HG03045 (cell line): ENCODE results near the gene B3GALT5.
"Not testable (repeated sequence)": the region's sequence is repeated elsewhere in the genome, so short reads cannot be mapped to it uniquely, and the experiment has no call there.

Experiments
- ATAC-seq: cut with Tn5 transposase; IDR thresholded peaks from one replicate; pipeline ENCODE4 v1.9.1; 2021; ENCODE audit warnings: mild to moderate bottlenecking, moderate library complexity; ENCODE audit not compliant: unreplicated experiment

The B3GALT5 gene

DNA sequence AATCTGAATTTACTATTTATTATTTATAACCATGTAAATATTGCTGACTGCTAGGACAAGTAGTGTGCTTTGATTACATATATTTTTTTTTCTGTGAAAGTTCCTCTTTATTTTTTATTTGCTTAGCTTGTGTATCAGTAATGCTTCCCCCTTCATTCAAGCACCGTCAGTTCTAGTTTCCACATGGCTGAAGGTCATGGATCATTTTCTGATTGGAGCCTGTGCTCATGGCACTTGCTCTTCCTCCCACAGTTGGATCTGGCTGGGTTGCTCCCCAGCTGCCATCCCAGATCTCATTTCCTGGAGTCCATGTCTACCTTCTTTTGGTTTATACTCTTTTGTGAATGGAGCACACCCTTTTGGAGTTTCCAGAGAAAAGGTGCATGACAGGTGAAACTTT, 75.3 kb downstream of the B3GALT5 start:
- ATAC-seq = no peak

- ATAC-seq = not testable (repeated sequence)
Observed at GRCh38 chr21:39689860-39690259, 77.1 kb downstream of the B3GALT5 start.

- ATAC-seq = no peak
Observed at GRCh38 chr21:39690454-39690853, 77.7 kb downstream of the B3GALT5 start.

DNA sequence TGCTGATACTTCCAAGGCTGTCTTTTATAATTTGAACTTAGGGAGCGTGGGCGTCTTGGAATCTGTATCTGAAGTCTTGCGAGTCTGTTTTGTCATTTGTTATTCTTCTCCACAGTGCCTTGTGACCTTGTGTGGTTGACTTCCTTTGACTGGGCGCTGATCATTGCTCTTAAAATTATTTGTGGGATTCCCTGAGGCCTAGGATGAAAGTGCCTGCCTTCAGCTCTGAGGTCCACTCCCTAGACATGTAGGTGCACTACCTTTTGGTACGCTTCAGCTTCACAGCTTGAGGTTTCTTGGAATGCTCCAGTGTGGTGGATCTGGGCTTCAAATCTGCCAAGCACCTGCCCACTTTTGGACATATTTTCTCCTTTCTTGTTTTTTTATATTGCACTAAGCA, 82.0 kb downstream of the B3GALT5 start:
- no peak for ATAC-seq

- no peak for ATAC-seq
Observed at GRCh38 chr21:39696196-39696595, 83.5 kb downstream of the B3GALT5 start.

- ATAC-seq = no peak
Observed at GRCh38 chr21:39696618-39697017, 83.9 kb downstream of the B3GALT5 start.

DNA sequence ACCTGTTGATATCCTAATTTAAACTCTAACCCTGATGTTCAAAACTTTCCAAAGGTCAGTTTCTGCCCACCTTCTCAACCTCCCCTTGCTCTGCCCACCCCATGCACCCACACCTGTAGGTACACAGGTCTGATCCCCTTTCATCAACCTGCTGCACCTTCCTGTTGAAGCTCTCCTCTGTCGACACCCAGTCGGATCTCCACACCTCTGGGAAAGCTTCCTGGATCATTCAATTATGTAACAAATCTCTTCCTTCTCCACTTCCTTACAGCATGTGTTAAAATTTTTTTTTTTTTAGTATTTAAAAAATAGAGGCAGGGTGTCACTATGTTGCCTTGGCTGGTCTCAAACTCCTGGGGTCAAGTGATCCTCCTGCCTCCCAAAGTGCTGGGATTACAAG, 87.6 kb downstream of the B3GALT5 start:
- ATAC-seq = no peak

GRCh38 chr21:39703578-39703977, 90.8 kb downstream of the B3GALT5 start:
- no peak for ATAC-seq

DNA sequence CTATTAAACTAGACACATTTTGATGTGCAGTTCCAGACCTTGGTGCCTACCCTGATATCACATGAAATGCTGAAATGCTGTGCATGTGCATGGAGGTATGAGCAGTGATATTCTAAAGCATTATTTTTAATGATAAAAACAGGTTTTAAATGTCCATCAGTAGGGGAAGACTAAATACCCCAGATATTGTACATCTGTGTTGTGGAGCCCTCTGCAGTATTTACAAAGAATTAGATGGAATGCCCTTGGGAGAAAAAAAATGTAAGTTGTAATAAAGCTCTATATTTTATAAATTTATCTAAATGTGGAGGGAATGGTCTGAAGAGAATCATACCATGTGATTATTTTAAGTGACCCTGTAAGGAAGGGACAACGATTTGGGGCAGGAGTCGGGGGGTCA, 93.1 kb downstream of the B3GALT5 start:
- ATAC-seq = no peak

DNA sequence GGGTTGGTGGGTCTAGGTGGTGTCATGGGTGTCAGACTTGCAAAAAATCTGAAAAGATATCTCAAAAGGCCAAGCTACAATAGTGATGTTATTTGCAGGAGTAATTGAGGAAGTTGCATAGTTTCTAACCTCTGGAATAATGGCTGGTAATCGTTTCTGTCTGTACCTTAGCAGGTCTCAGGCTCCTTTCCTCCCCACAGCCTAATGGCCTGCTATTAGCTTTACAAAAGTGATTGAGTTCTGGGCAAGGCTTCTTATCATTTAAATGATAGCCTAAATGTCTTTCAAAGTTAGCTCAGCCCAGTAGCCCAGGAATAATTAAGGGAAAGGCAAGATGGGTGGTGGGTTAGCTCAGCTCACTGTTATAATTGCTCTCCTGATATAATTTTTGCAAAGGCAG, 94.6 kb downstream of the B3GALT5 start:
- ATAC-seq = no peak

GRCh38 chr21:39710866-39711265, 98.1 kb downstream of the B3GALT5 start:
- ATAC-seq = no peak

GRCh38 chr21:39712273-39712672, 99.5 kb downstream of the B3GALT5 start:
- ATAC-seq = no peak

GRCh38 chr21:39712976-39713375, 100.2 kb downstream of the B3GALT5 start:
- ATAC-seq = no peak

- ATAC-seq = no peak
Observed at GRCh38 chr21:39713905-39714304, 101.2 kb downstream of the B3GALT5 start.

DNA sequence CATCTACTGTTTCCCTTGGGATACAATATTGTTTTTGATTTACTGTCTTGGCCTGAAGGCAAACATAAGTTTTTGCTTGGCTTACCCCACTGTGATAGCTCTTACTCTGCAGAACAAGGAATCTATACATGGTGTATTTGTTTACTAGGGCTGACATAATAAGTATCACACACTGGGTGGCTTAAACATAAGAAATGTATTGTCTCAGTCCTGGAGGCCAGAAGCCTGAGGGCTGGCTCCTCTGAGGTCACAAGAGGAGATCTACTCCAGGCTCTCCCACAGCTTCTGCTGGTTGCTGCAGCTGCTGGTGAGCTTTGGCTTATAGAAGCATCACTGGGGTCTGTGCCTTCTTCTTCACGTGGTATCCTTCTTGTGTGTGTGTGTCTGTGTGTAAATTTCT, 101.6 kb downstream of the B3GALT5 start:
- no peak for ATAC-seq

- no peak for ATAC-seq
Observed at GRCh38 chr21:39715804-39716397, 103.2 kb downstream of the B3GALT5 start.

DNA sequence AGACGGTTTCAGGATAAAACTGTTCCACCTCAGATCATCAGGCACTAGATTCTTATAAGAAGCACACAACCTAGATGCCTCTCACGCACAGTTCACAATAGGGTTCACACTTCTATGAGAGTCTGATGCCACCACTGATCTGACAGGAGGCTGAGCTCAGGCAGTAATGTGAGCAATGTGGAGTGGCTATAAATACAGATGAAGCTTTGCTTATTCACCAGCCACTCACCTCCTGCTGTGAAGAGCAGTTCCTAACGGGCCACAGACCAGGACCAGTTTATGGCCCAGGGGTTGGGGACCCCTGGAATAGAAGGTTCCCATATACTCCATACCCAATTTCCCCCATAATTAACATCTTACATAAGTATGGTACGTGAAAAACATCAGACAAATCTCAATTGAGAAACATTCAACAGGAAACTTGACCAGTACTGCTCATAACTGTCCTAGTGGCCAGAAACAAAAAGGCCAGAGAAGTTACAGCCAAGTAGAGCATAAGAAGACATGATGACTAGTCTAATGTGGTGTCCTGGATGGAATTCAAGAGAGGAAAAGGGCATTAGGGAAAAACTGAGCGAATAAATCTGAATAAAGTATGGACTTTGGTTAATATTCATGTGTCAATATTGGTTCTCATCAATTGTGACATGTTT, 107.5 kb downstream of the B3GALT5 start:
- no peak for ATAC-seq

- ATAC-seq = no peak
Observed at GRCh38 chr21:39721885-39722284, 109.1 kb downstream of the B3GALT5 start.
